ENCODE results near the gene PF4V1.

The PF4V1 gene

GRCh38 chr4:73853246-73853704 lies at the start of gene PF4V1:
TSS of gene PF4V1 (plus strand) at chr4:73853296. CDS start at chr4:73853363, 67 bp downstream.
- no peak within 1 kb of the TSS for H3K4me3 ChIP-seq (ENCODE audit: low read depth, low read length)
- no peak for DNase-seq (ENCODE audit: low read depth)
- no peak for TF ChIP-seq CTCF (IDR thresholded peaks at IDR 0.05; ENCODE audit: control insufficient read depth, extremely low read depth, insufficient read depth)

- TF ChIP-seq CTCF (IDR thresholded peaks at IDR 0.05; ENCODE audit: control insufficient read depth, extremely low read depth, insufficient read depth): no peak
- DNase-seq (ENCODE audit: low read depth): no peak
- H3K4me3 ChIP-seq (ENCODE audit: low read depth, low read length): no peak overlapping the region
Observed at GRCh38 chr4:73810191-73810590, 42.9 kb upstream of the PF4V1 start.

GRCh38 chr4:73811841-73812240 lies 41.3 kb upstream of the PF4V1 start:
- no peak for DNase-seq (ENCODE audit: low read depth)
- no peak overlapping the region for H3K4me3 ChIP-seq (ENCODE audit: low read depth, low read length)
- TF ChIP-seq CTCF (IDR thresholded peaks at IDR 0.05; ENCODE audit: control insufficient read depth, extremely low read depth, insufficient read depth): no peak

GRCh38 chr4:73814679-73815078 lies 38.4 kb upstream of the PF4V1 start:
- TF ChIP-seq CTCF (IDR thresholded peaks at IDR 0.05; ENCODE audit: control insufficient read depth, extremely low read depth, insufficient read depth): no peak

GRCh38 chr4:73815145-73815544 lies 38.0 kb upstream of the PF4V1 start:
- no peak overlapping the region for H3K4me3 ChIP-seq (ENCODE audit: low read depth, low read length)
- DNase-seq (ENCODE audit: low read depth): no peak
- TF ChIP-seq CTCF (IDR thresholded peaks at IDR 0.05; ENCODE audit: control insufficient read depth, extremely low read depth, insufficient read depth): no peak

More at GRCh38 chr4:73814679-73815078, 38.4 kb upstream of the PF4V1 start:
- H3K4me3 ChIP-seq (ENCODE audit: low read depth, low read length): no peak overlapping the region
- DNase-seq (ENCODE audit: low read depth): no peak

GRCh38 chr4:73816814-73817213 lies 36.3 kb upstream of the PF4V1 start:
- H3K4me3 ChIP-seq (ENCODE audit: low read depth, low read length): no peak overlapping the region
- no peak for DNase-seq (ENCODE audit: low read depth)
- TF ChIP-seq CTCF (IDR thresholded peaks at IDR 0.05; ENCODE audit: control insufficient read depth, extremely low read depth, insufficient read depth): no peak

GRCh38 chr4:73817341-73817740 lies 35.8 kb upstream of the PF4V1 start:
- no peak for TF ChIP-seq CTCF (IDR thresholded peaks at IDR 0.05; ENCODE audit: control insufficient read depth, extremely low read depth, insufficient read depth)
- no peak overlapping the region for H3K4me3 ChIP-seq (ENCODE audit: low read depth, low read length)
- DNase-seq (ENCODE audit: low read depth): no peak
